Calu3 (cell line): Measurements from ENCODE around the gene RAB14. TPM values are rescaled to one million over a fixed set of nuclear protein-coding genes. Genes with fewer than 3 reads are reported as not detected.

ENCODE experiments used
- BruUV-seq: library from RNA; stranded (reverse); fragments of 400-500 nt; replicated peaks from 2 replicates; lab custom pipeline; 2021; lab: Mats Ljungman, UMichigan
- CTCF ChIA-PET: fragments of 300-600 bp; sonication (Branson Sonifier 250); formaldehyde crosslinking; loops from one replicate; lab custom pipeline; 2022; ENCODE audit warnings: antibody characterized with exemption; lab: Charles Lee
- DNase-seq: peaks from one replicate; pipeline ENCODE4 v3.0.0; 2022
- H3K27ac Mint-ChIP-seq: one replicate; pipeline ENCODE4 v1.8.0; 2022; ENCODE audit warnings: mixed read lengths; ENCODE audit not compliant: unreplicated experiment
- H3K27me3 Mint-ChIP-seq: one replicate; pipeline ENCODE4 v1.8.0; 2022; ENCODE audit warnings: mixed read lengths; ENCODE audit not compliant: unreplicated experiment
- H3K36me3 Mint-ChIP-seq: one replicate; pipeline ENCODE4 v1.8.0; 2022; ENCODE audit warnings: mild to moderate bottlenecking, moderate library complexity, mixed read lengths; ENCODE audit not compliant: insufficient read depth, unreplicated experiment
- H3K4me1 Mint-ChIP-seq: one replicate; pipeline ENCODE4 v1.8.0; 2022; ENCODE audit warnings: mild to moderate bottlenecking, low read depth, mixed read lengths; ENCODE audit not compliant: unreplicated experiment
- H3K4me3 Mint-ChIP-seq: one replicate; pipeline ENCODE4 v1.8.0; 2022; ENCODE audit warnings: mild to moderate bottlenecking, low read depth, moderate library complexity, mixed read lengths; ENCODE audit not compliant: unreplicated experiment
- H3K9me3 Mint-ChIP-seq: one replicate; pipeline ENCODE4 v1.8.0; 2022; ENCODE audit warnings: low read depth, mixed read lengths; ENCODE audit not compliant: unreplicated experiment
- CTCF ChIP-seq: fragments of 200-600 bp; IDR thresholded peaks from one replicate; pipeline ENCODE4 v1.8.0; 2022; ENCODE audit warnings: antibody characterized with exemption; ENCODE audit not compliant: unreplicated experiment
- intact Hi-C: fragments of 100-400 bp; cut with micrococcal nuclease; formaldehyde crosslinking; loops from one replicate; pipeline ENCODE4 v1.10.0; 2022; ENCODE audit not compliant: unreplicated experiment
- total RNA-seq: library from RNA; stranded (reverse); gene quantifications from 2 replicates; pipeline ENCODE4 v1.2.3, GENCODE V29; 2022

Gene RAB14
- total RNA-seq, 1 experiment from 2014 or later = 42.5 TPM

- no peak for DNase-seq
- Mint-ChIP-seq H3K4me1 (no peaks in the 10 kb centered on the region), H3K4me3 (no peak overlapping the region), H3K9me3 (no peaks in the 10 kb centered on the region), H3K27me3 (no peaks in the 10 kb centered on the region), H3K36me3 (peaks cover 6% of the 10 kb centered on the region), H3K27ac (no peak overlapping the region)
- intact Hi-C loops = no loop called here
- TF ChIP-seq CTCF = no peak
- CTCF ChIA-PET = interaction anchor here (0.7 kb wide), 1 partner anchor 253 kb away, joined by 3 read pairs; no protein-coding TSS in a partner anchor
- no TSS peak for BruUV-seq
These were observed 5.1 kb upstream of the RAB14 start for GRCh38 chr9:121206516-121207370.

GRCh38 chr9:121204611-121205010, 2.9 kb upstream of the RAB14 start:
- CTCF ChIA-PET = no interaction called here
- TF ChIP-seq CTCF = no peak
- BruUV-seq = no TSS peak
- Mint-ChIP-seq H3K4me1 (peaks cover 5% of the 10 kb centered on the region), H3K4me3 (no peak overlapping the region), H3K27ac (no peak overlapping the region), H3K36me3 (peaks cover 24% of the 10 kb centered on the region), H3K27me3 (no peaks in the 10 kb centered on the region), H3K9me3 (no peaks in the 10 kb centered on the region)
- DNase-seq = no peak
- intact Hi-C loops = no loop called here

GRCh38 chr9:121204121-121204520, 2.5 kb upstream of the RAB14 start:
- no peak overlapping the region for H3K27ac Mint-ChIP-seq
- BruUV-seq = no TSS peak
- no peak for TF ChIP-seq CTCF
- no peaks in the 10 kb centered on the region for H3K9me3 Mint-ChIP-seq
- no peak overlapping the region for H3K4me3 Mint-ChIP-seq
- H3K36me3 Mint-ChIP-seq = peaks cover 26% of the 10 kb centered on the region
- peaks cover 7% of the 10 kb centered on the region for H3K4me1 Mint-ChIP-seq
- intact Hi-C loops = no loop called here
- CTCF ChIA-PET = no interaction called here
- DNase-seq = no peak
- H3K27me3 Mint-ChIP-seq = no peaks in the 10 kb centered on the region

- H3K4me1 Mint-ChIP-seq = peaks cover 7% of the 10 kb centered on the region
- BruUV-seq = no TSS peak
- no peak for TF ChIP-seq CTCF
- H3K36me3 Mint-ChIP-seq = peaks cover 26% of the 10 kb centered on the region
- DNase-seq = peak; percentile 24
- CTCF ChIA-PET = no interaction called here
- intact Hi-C loops = no loop called here
- no peaks in the 10 kb centered on the region for H3K27me3 Mint-ChIP-seq
- H3K27ac Mint-ChIP-seq = peak overlapping the region; percentile 52
- no peaks in the 10 kb centered on the region for H3K9me3 Mint-ChIP-seq
- H3K4me3 Mint-ChIP-seq = peak overlapping the region; percentile 82
These were observed 478 bp downstream of the RAB14 start for GRCh38 chr9:121201045-121201737.
